Amygdala (tissue), 56 donors: Measurements from ENCODE around the gene EIF2S2.

Source experiments
- DNase-seq, 56 donors: peaks; one replicate each; lab custom pipeline; 2025; lab: John Stamatoyannopoulos, UW

The EIF2S2 gene

DNA sequence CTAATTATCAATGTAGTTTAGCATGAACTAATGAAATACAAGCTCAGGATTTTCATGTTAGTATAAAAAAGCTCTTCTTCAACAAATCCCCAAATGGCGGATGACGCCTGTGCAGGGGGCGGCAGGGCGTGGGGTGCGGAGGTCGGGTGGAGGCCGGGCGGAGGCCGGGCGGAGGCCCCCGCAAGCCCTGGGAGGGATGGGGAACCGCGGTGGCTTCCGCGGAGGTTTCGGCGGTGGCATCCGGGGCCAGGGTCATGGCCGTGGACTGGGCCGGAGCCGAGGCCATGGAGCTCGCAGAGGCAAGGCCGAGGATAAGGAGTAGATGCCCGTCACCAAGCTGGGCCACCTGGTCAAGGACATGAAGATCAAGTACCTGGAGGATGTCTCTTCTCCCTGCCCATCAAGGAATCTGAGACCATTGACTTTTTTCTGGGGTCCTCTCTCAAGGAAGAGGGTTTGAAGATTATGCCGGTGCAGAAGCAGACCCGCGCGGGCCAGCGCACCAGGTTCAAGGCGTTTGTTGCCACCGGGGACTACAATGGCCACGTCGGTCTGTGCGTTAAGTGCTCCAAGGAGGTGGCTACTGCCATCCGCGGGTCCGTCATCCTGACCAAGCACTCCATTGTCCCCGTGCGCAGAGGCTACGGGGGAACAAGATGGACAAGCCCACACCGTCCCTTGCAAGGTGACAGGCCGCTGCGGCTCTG, 10.4 kb upstream of the EIF2S2 start:
- no peak for DNase-seq

DNA sequence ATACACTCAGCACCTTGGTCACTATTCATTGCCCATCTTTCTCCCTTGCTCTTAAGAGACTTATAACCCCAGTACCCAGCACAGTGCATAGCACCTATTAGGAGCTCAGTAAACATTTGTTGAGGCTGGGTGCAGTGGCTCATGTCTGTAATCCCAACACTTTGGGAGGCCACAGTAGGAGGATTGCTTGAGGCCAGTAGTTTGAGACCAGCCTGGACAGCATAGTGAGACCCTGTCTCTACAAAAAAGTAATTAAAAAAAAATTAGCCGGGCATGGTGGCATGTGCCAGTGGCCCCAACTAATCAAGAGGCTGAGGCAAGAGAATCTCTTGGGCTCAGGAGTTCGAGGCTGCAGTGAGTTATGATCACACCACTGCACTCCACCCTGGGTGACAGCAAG, 8.2 kb upstream of the EIF2S2 start:
- no peak for DNase-seq

GRCh38 chr20:34115232-34115631, 3.2 kb upstream of the EIF2S2 start:
- DNase-seq = no peak

GRCh38 chr20:34114809-34115208, 2.8 kb upstream of the EIF2S2 start:
- no peak for DNase-seq

DNA sequence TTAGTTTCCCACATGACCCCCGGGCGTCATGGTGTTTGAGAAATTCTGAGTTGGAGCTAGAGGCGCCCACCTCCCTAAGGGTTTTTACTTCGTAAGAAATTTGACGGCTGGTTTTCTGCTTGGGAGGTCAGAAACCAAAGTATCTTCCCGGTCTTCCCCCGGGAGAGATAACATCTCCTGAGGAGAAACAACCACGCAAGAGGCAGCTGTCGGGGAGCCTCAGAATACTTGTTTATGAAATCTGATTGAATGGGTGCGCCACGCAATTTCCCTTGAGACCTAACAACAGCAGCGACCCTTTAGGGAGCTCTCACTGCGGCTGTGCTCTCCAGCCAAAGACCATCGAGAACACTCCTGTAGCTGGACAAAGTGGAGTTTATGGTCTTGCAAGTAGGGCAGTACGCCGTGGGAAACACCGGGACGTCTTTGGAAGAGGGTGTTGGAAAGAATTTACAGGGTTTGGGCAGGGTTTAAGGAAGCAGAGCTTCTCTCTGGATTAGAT, 608 bp upstream of the EIF2S2 start:
- peak in 9 of 56 donors; percentile 31 to 61 (median 40) for DNase-seq

DNA sequence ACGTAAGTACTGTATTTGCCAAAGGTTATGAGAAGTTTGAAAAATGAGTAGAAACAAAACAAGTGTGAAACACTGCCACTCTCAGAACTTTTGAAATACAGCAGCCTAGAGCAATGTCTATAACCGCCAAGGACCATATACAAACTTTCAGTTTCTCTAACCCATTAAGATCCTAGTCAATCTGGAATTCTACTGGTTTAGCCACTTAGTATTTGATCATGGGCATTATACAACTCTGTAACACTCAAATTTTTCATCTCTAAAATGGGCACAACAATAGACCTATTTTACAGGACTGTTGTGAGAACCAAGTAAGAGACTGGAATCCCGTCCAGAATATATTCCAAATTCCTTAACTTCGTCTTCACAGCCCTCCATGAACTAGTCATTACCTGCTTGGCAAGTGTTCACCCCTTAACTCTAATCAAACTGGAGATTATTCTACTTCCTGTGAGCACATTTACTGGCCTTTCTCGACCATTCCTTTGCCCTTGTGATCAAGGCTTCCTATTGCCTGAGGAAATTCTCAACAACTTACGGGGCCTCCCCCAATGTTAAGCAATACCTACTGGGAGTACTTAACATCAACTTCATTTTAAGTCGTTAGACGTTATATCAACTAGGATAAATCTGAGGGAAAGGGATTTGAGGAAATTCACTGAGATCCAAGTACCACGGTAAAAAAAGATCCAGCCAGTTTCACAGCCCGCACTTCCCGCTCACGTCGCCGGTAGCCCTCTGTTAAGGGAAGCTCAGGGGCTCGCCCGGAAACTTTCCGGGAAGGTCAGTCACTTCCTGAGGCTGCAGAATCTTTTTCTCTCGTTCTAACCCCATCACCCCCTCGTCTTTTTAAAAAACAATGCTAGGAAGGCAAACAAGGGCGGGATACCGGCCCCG, 1.1 kb downstream of the EIF2S2 start:
- no peak for DNase-seq

DNA sequence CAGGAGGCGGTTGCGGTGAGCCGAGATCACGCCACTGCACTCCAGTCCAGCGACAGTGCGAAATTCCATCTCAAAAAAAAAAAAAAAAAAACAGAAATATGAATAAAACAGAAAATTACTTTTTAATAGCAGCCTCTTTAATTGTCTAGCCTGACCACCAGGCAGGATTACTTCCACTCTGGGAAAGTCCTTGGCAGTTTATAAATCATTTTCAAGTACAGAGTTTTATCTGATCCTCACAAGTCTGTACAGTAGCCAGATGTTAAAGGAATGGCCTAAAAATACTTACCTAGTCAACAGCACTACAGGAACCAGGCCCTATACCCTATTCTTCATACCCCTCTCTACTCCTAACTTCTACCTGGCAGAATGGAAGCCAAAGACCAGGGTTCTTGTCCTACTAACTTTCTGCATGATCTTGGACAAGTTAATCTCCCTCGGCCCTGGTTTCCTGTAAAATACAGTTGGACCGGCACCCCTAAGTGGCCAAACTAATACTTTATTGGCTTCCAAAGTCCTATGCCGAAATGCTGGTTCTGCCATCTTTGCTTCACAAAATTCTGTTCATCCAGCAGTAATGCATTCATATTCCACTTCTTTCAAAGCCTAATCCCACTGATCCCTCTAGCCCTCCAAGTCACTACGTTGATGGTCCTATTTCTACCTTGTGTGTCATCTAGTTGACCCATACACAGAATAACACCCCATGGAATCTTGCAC, 1.9 kb downstream of the EIF2S2 start:
- no peak for DNase-seq

DNA sequence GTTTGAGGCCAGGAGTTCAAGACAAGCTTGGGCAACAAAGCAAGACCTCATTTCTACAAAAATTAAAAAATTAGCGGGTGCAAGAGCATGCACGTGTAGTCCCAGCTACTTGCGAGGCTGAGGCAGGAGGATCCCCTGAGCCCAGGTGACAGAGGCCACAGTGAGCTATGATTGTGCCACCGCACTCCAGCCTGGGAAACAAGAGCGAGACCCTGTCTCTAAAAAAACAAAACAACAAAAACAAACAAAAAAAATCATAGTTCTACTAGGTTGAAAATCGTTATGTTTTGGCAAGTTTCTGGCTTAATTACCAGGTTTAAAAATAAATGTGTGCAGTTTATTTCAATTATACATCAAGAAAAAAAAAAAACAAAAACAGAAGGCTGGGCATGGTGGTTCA, 2.6 kb downstream of the EIF2S2 start:
- DNase-seq = no peak

DNA sequence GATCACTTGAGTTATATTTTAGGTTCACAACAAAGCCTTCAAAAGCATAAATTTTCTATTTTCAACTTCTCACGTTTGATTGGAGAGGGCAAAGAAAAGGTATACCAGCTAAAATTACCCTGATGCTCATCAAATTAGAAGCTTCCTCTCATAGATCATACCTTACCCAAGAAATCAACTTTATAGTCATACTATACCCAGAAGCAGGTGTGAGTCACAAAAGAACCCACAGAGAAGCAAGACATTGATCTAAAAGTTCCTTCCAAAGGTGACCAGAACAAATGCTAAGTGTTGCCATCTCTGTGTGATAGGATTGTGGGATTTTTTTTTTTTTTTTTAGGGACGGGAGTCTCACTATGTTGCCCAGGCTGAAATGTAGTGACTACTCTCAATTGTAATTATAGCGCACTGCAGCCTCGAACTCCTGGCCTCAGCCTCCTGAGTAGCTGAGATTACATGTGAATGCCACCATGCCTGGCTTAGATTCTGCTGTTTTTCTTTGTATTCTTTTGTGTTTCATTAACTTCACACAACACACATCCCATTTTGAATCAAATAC, 3.3 kb downstream of the EIF2S2 start:
- DNase-seq = no peak

- DNase-seq = no peak
Observed at GRCh38 chr20:34105978-34106675, 5.9 kb downstream of the EIF2S2 start.

GRCh38 chr20:34104059-34104458, 8.0 kb downstream of the EIF2S2 start:
- DNase-seq = no peak

DNA sequence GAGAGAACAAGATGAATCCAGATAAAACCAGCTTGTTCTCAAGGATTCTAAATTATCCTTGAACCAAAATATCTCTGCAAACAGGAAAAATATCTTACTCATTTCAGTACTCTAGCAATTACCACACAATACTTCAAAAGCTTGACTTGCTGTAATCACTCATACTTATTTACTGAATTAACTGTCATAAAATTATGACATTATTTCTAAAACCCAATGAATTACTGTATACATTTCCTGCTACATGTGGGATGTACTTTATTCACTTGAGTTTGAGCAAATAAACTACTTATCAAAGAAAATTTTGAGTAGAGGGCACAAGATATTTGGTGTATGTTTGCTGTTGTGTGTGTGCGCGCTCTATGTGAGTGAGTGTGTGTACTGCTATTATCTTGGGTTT, 9.7 kb downstream of the EIF2S2 start:
- no peak for DNase-seq

DNA sequence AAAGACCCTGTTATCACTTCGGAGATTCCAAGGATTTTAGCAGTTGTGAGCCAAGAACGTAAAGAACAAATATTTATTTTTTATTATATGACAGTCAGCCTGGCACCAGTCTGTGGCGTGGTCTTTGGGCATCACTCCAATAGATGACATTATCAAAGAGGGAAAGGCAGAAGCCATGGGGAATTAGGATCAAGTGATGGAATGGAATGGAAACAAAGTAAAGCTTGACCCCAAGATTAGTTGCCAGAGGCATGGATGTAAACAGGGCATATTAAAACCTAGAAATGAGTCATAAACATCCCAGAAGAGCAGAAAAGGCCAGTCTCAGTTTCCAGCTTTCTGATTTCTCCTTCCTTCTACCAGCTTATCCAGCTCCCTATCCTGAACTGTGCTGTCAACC, 11.5 kb downstream of the EIF2S2 start:
- DNase-seq = no peak

DNA sequence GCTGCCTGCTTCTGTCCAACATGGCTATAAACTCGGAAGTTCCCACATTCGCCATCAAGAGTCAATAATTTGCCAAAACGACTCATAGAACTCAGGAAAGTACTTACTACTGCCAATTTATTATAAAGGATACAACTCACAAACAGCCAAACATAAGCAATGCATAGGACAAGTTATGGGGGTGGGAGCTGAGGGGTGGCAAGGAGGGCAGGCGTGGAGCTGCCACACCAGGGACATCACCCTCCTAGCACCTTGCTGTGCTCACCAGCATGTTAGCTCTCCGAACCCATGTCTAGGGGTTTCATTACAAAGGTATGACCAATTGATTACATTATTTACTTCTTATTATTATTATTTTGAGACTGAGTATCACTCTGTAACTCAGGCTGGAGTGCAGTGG, 12.4 kb downstream of the EIF2S2 start:
- DNase-seq = no peak

- DNase-seq = no peak
Observed at GRCh38 chr20:34098570-34098969, 13.5 kb downstream of the EIF2S2 start.

DNA sequence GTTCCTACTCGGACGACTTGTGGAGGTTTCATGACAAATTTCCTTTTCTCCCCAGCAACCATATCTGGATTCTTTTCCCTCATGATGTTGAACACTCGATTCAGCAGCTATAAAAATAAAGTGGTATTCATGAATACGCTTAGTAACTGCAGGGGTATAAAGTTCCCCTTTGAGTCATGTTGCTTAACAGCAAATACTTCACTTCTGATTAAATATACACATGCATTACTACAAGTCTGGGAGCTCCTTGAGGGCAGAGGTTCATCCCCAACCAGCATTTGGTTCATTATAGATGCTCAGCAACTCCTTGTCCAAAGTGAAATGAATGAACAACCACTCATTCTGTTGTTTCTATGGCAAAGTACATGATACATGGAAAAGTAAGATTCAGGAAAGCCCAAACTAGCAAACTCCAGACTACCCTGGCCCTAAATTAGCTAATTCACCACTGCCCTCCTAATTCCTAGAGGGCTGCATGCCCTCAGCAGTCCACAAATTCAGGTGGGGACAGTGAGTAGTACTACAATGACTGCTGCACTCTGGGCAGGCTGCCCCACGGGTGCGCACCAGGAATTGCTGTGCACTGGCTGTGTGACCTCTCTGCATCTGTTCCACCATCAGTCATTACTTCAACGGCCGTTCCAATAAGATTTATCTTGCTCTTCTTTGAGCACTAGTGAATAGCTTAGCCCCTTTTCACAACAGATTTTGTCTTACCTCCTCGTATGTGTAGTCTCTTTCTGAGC, 15.2 kb downstream of the EIF2S2 start:
- no peak for DNase-seq

DNA sequence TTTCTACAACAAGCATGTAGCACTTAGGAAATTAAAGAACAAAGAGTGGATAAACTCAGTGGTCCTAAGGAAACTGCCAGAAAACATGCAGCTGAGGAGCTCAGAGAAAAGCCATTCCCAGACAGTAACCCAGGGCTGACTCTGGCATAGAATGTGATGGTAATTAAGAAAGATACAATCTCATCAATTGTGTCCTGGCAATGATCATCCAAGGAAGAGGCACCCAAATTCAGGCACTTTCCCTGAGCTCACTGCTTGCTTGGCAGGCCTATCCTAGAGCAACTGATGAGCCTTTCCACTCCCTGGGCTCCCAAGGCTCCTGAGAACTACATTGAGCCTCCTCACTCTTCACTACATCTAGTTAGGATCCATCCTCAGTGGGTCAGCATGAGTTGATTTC, 16.2 kb downstream of the EIF2S2 start:
- DNase-seq = no peak

GRCh38 chr20:34093895-34094294, 18.1 kb downstream of the EIF2S2 start:
- DNase-seq = no peak

- no peak for DNase-seq
Observed at GRCh38 chr20:34091637-34092200, 20.3 kb downstream of the EIF2S2 start.
